HepG2 (cell line): ENCODE results near the gene TOR2A.

Source experiments
- JUND ChIP-seq: sonication (generic); formaldehyde crosslinking; IDR thresholded peaks from 2 replicates; pipeline ENCODE4 v1.8.0; 2022; ENCODE audit warnings: mild to moderate bottlenecking, missing genetic modification reagents
- POLR2A ChIP-seq, 2 experiments: IDR thresholded peaks; 2 replicates each; pipeline ENCODE4 v1.6.1; 2011; ENCODE audit warnings: low read depth in 2 of 2, low read length in 2 of 2, mild to moderate bottlenecking in 1 of 2, moderate library complexity in 1 of 2; ENCODE audit not compliant: insufficient read depth in 1 of 2
- TF ChIP-seq, protein P1 (sequence below): sonication (generic); formaldehyde crosslinking; IDR thresholded peaks from 2 replicates; pipeline ENCODE4 v1.5.0; 2020; ENCODE audit warnings: mild to moderate bottlenecking, missing genetic modification reagents, moderate library complexity

DNA sequence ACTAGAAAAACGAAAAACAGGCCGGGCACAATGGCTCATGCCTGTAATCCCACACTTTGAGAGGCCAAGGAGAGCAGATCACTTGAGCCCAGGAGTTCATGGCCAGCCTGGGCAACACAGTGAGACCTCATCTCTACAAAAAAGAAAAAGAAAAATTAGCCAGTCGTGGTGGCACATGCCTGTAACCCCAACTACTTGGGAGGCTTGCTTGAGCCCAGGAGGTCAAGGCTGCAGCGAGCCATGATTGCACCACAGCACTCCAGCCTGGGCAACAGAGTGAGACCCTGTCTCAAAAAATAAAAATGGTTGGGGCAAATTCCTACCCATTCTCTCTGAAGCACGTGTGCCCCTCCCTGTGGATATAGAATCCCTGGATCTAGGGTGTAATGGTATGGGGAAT lies 36.7 kb downstream of the TOR2A start:
- TF ChIP-seq, protein P1, sequence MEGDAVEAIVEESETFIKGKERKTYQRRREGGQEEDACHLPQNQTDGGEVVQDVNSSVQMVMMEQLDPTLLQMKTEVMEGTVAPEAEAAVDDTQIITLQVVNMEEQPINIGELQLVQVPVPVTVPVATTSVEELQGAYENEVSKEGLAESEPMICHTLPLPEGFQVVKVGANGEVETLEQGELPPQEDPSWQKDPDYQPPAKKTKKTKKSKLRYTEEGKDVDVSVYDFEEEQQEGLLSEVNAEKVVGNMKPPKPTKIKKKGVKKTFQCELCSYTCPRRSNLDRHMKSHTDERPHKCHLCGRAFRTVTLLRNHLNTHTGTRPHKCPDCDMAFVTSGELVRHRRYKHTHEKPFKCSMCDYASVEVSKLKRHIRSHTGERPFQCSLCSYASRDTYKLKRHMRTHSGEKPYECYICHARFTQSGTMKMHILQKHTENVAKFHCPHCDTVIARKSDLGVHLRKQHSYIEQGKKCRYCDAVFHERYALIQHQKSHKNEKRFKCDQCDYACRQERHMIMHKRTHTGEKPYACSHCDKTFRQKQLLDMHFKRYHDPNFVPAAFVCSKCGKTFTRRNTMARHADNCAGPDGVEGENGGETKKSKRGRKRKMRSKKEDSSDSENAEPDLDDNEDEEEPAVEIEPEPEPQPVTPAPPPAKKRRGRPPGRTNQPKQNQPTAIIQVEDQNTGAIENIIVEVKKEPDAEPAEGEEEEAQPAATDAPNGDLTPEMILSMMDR: no peak
- TF ChIP-seq POLR2A (IDR thresholded peaks at IDR 0.05; ENCODE audit: insufficient read depth in 1 of 2, low read depth in 2 of 2, low read length in 2 of 2) (no peak), JUND (CRISPR knock-in tag) (no peak)
